Measurements from ENCODE around the gene SPHKAP. TPM values are rescaled to one million over a fixed set of nuclear protein-coding genes. Genes with fewer than 3 reads are reported as not detected.

Gene SPHKAP
- total and polyA plus RNA-seq, 2 donors (not counting 3 experiments of a cell fraction or from before 2014, with no cell fraction given) = not detected

GRCh38 chr2:228082571-228082970, 98.9 kb downstream of the SPHKAP start:
- H4K20me1 ChIP-seq (replicated peaks; ENCODE audit: control insufficient read depth, extremely low read depth, insufficient read depth, low read length) = no peaks in the 10 kb centered on the region
- ChIA-PET POLR2A (no interaction called here), CTCF (no interaction called here)
- FAIRE-seq = no peak
- TF ChIP-seq POLR2AphosphoS5 (IDR thresholded peaks at IDR 0.05; ENCODE audit: insufficient read depth, low read depth, low read length) (no peak), MYC (IDR thresholded peaks at IDR 0.05; ENCODE audit: low read depth, low read length) (no peak), EZH2 (IDR thresholded peaks at IDR 0.05; ENCODE audit: borderline replicate concordance, low read depth, low read length, severe bottlenecking) (no peak), JUN (IDR thresholded peaks at IDR 0.05; ENCODE audit: borderline replicate concordance, insufficient read depth, insufficient read length, low read depth) (no peak), GATA2 (IDR thresholded peaks at IDR 0.05; ENCODE audit: insufficient read depth, insufficient read length, low read depth, low read length) (no peak), CTCF (IDR thresholded peaks at IDR 0.05; ENCODE audit: extremely low read depth in 1 of 2, insufficient read depth in 1 of 2, low read depth in 1 of 2, low read length in 2 of 2) (no peak), FOS (IDR thresholded peaks at IDR 0.05; ENCODE audit: borderline replicate concordance, insufficient read depth, low read length) (no peak), MAX (IDR thresholded peaks at IDR 0.05; ENCODE audit: insufficient read depth, insufficient read length) (no peak), POLR2A (IDR thresholded peaks at IDR 0.05; ENCODE audit: low read depth, low read length) (no peak)
- no peak overlapping the region for H3K4me3 ChIP-seq (replicated peaks in 1 of 3; ENCODE audit: insufficient read depth in 1 of 3, low read depth in 1 of 3, low read length in 3 of 3)
- no peak overlapping the region for H3K9ac ChIP-seq (replicated peaks; ENCODE audit: extremely low read depth, insufficient read depth, low read length)
- no TSS peak for BruUV-seq (replicated peaks)
- no peaks in the 10 kb centered on the region for H3K9me1 ChIP-seq (replicated peaks; ENCODE audit: control insufficient read depth, extremely low read depth, insufficient read depth, low read length)
- dilution Hi-C loops (cut with MboI; ENCODE audit: extremely low pct_ligation_motif_present, low sequenced_read_pairs) = no loop called here
- no peak for DNase-seq (ENCODE audit: low read depth, low spot score)
- no peaks in the 10 kb centered on the region for H3K79me2 ChIP-seq (ENCODE audit: control insufficient read depth, insufficient read depth, low read length)
- H3K27ac ChIP-seq (ENCODE audit: insufficient read depth, low read depth, low read length) = no peak overlapping the region
- H3K9me3 ChIP-seq (replicated peaks; ENCODE audit: control insufficient read depth, insufficient read depth, low read length) = peaks cover 3% of the 10 kb centered on the region
- no peak overlapping the region for H3K4me2 ChIP-seq (ENCODE audit: insufficient read depth, low read length)
- H3K27me3 ChIP-seq (ENCODE audit: control insufficient read depth in 2 of 2, insufficient read depth in 2 of 2, low read length in 2 of 2) = no peaks in the 10 kb centered on the region
- no peaks in the 10 kb centered on the region for H3K4me1 ChIP-seq (ENCODE audit: control insufficient read depth, extremely low read depth, insufficient read depth, low read length)
- intact Hi-C loops (cut with micrococcal nuclease) = no loop called here
- H3K36me3 ChIP-seq (ENCODE audit: control insufficient read depth in 2 of 2, extremely low read depth in 1 of 2, insufficient read depth in 2 of 2, low read length in 2 of 2) = no peaks in the 10 kb centered on the region
- no peak overlapping the region for H2AFZ ChIP-seq (ENCODE audit: low read depth, low read length)

Data from endothelial cell of umbilical vein (primary cell).